Heart right ventricle (tissue), 16 donors: ENCODE data around the gene NLGN3. TPM values are rescaled to one million over a fixed set of nuclear protein-coding genes. Genes with fewer than 3 reads are reported as not detected.

Source experiments
- ATAC-seq, 8 donors: fragments of 200-7000 bp; cut with Tn5 transposase; one replicate each; pipeline ENCODE4 v1.9.1; 2020; ENCODE audit warnings: mild to moderate bottlenecking in 8 of 8, moderate library complexity in 8 of 8, moderate number of reproducible peaks in 1 of 8
- DNase-seq, 2 donors: peaks; one replicate each; pipeline ENCODE4 v3.0.0-alpha.2; 2020
- H3K27ac ChIP-seq, 10 donors: fragments of 200-600 bp; sonication (generic) in 2 of 10; one replicate each; pipeline versions ENCODE4 v1.5.0 to v1.8.0; 2020 to 2022; ENCODE audit warnings: mild to moderate bottlenecking in 3 of 10
- H3K27me3 ChIP-seq, 7 donors: fragments of 200-600 bp; one replicate each; pipeline ENCODE4 v1.8.0; 2021 to 2022; ENCODE audit warnings: mild to moderate bottlenecking in 2 of 7
- H3K36me3 ChIP-seq, 9 donors: fragments of 200-600 bp; sonication (generic) in 1 of 9; one replicate each; pipeline versions ENCODE4 v1.5.0 to v1.8.0; 2020 to 2022; ENCODE audit warnings: mild to moderate bottlenecking in 2 of 9
- H3K4me1 ChIP-seq, 9 donors: fragments of 200-600 bp; sonication (generic) in 1 of 9; one replicate each; pipeline versions ENCODE4 v1.5.0 to v1.8.0; 2020 to 2022; ENCODE audit warnings: mild to moderate bottlenecking in 4 of 9
- H3K4me3 ChIP-seq, 10 donors: fragments of 200-600 bp; sonication (generic) in 2 of 10; one replicate each; pipeline versions ENCODE4 v1.5.0 to v1.8.0; 2020 to 2022; ENCODE audit warnings: mild to moderate bottlenecking in 7 of 10, moderate library complexity in 2 of 10
- H3K9me3 ChIP-seq, 11 donors: fragments of 200-600 bp in 10 of 11; sonication (generic) in 2 of 11; one replicate each; pipeline versions ENCODE4 v1.5.0 to v1.8.0; 2013 to 2022; ENCODE audit warnings: mild to moderate bottlenecking in 2 of 11, control low read depth in 1 of 11, moderate library complexity in 1 of 11
- CTCF ChIP-seq, 9 donors: fragments of 200-600 bp; sonication (generic) in 2 of 9; IDR thresholded peaks; one replicate each; pipeline versions ENCODE4 v1.5.0 to v1.8.0; 2021 to 2022; ENCODE audit warnings: antibody characterized with exemption in 9 of 9, mild to moderate bottlenecking in 5 of 9, moderate library complexity in 1 of 9
- WGBS, 2 donors: extraction: QIAGEN DNeasy Blood & Tissue Kit; methylation state at CpG; one replicate each; pipeline ENCODE4 v1.1.7; 2013; ENCODE audit warnings: inconsistent platforms in 1 of 2; 5-methylcytosine and 5-hydroxymethylcytosine counted together
- intact Hi-C, 10 donors: fragments of 100-400 bp; cut with DNase I; formaldehyde crosslinking; loops; one replicate each; pipeline versions ENCODE4 v1.11.1 to v1.14.2; 2022
- polyA plus RNA-seq, 2 donors: library from polyadenylated mRNA; stranded (reverse); fragments of 200-250 nt; gene quantifications; one replicate each; pipeline ENCODE4 v1.2.3, GENCODE V29; 2013
- total RNA-seq, 10 donors: library from RNA; stranded (reverse); fragmentation: NEBNext Ultra II Directional in 3 of 10; extraction: Animal tissue kit (Norgen Biotek cat#: 25700) in 3 of 10; gene quantifications; one replicate each; pipeline versions ENCODE4 v1.2.1 to v1.2.4, GENCODE V29; 2021 to 2023
- donor health status: Arrhythmogenic right ventricular cardiomyopathy.
- donor health status: ischemic (EF 13 %, LVEDD 7.1; RV severe dilation, severe dysfunction).
- donor health status: healthy with polysubstance abuse.
- donor health status: DM: no; HTN: yes; CAD: no.
- donor health status: DM: no; HTN: no; CAD: no.
- donor health status: ischemic (EF 25% LVEDD 6.9; RV normal size, moderate dysfunction).
- donor health status: ischemic (EF 25% LVEDD 5.7; RV mildly dilated, moderate dysfunction).
- donor health status: healthy.
- donor health status: DM: yes; HTN: yes; CAD: no.
- donor health status: Ischemic cardiomyopathy.
- donor health status: ischemic (EF 35%, LVEDD 5.7; RV mildly dilated, moderate dysfunction).
- donor health status: nonischemic (EF 11% LVEDD 7.7; RV severe dilation, severe dysfunction).
- donor health status: DM: yes; HTN: yes; CAD: no.
- donor health status: PGD.
- donor health status: ischemic (EF 29% LVEDD 5.4; RV normal size, mild dysfunction).
- donor health status: nonischemic (EF 23%, LVEDD 6.1; RV moderate dilation, normal function).

Gene NLGN3
- total and polyA plus RNA-seq, 12 donors, result 0.16 to 0.94 (median 0.51) TPM

- Histone ChIP-seq H3K36me3 (no peaks in the 10 kb centered on the region), H3K4me1 (no peaks in the 10 kb centered on the region), H3K27me3 (peaks cover 0 to 14% (median 0%) of the 10 kb centered on the region in 7 donors), H3K9me3 (no peaks in the 10 kb centered on the region), H3K4me3 (no peak overlapping the region), H3K27ac (no peak overlapping the region)
- WGBS, 2 donors, result 88 to 98% methylated on average over 4 of the region's 4 CpGs
- intact Hi-C loops, result no loop called here
- no peak for DNase-seq
- no peak for ATAC-seq
- TF ChIP-seq CTCF (IDR thresholded peaks at IDR 0.05), result no peak
Observed at GRCh38 chrX:71162981-71163380, 18.3 kb downstream of the NLGN3 start.

GRCh38 chrX:71164071-71164470, 19.4 kb downstream of the NLGN3 start:
- DNase-seq (no peak), ATAC-seq (no peak)
- intact Hi-C loops, result no loop called here
- no peak overlapping the region for H3K27ac ChIP-seq
- peaks cover 0 to 14% (median 0%) of the 10 kb centered on the region in 7 donors for H3K27me3 ChIP-seq
- no peaks in the 10 kb centered on the region for H3K9me3 ChIP-seq
- WGBS, 2 donors, result 85 to 97% methylated on average over 12 of the region's 12 CpGs
- no peak for TF ChIP-seq CTCF (IDR thresholded peaks at IDR 0.05)
- no peaks in the 10 kb centered on the region for H3K36me3 ChIP-seq
- H3K4me3 ChIP-seq, result no peak overlapping the region
- H3K4me1 ChIP-seq, result no peaks in the 10 kb centered on the region

- no peak for TF ChIP-seq CTCF (IDR thresholded peaks at IDR 0.05)
- no peaks in the 10 kb centered on the region for H3K4me1 ChIP-seq
- H3K27ac ChIP-seq, result no peak overlapping the region
- no peaks in the 10 kb centered on the region for H3K36me3 ChIP-seq
- DNase-seq (no peak), ATAC-seq (no peak)
- no peaks in the 10 kb centered on the region for H3K9me3 ChIP-seq
- intact Hi-C loops, result no loop called here
- 74 to 81% methylated on average over 5 to 6 of the region's 6 CpGs for WGBS, 2 donors
- no peak overlapping the region for H3K4me3 ChIP-seq
- H3K27me3 ChIP-seq, result peaks cover 0 to 14% (median 0%) of the 10 kb centered on the region in 7 donors
Observed at GRCh38 chrX:71166461-71166860, 21.8 kb downstream of the NLGN3 start.

- Histone ChIP-seq H3K4me1 (no peaks in the 10 kb centered on the region), H3K4me3 (no peak overlapping the region), H3K9me3 (no peaks in the 10 kb centered on the region), H3K36me3 (no peaks in the 10 kb centered on the region), H3K27ac (no peak overlapping the region), H3K27me3 (peaks cover 0 to 14% (median 0%) of the 10 kb centered on the region in 7 donors)
- ATAC-seq, result no peak
- WGBS, 2 donors, result 87 to 91% methylated on average over 17 of the region's 17 CpGs
- no peak for TF ChIP-seq CTCF (IDR thresholded peaks at IDR 0.05)
- intact Hi-C loops, result no loop called here
- no peak for DNase-seq
Observed at GRCh38 chrX:71167031-71167781, 22.6 kb downstream of the NLGN3 start.
